Trophoblast cell (in vitro differentiated cells and primary cell): ENCODE measurements around the gene ZNF70.

ENCODE experiments used
- DNase-seq, 2 donors: peaks; one replicate each; pipeline ENCODE4 v3.0.0-alpha.2; 2016
- H2AFZ ChIP-seq: 2 replicates; pipeline ENCODE4 v1.6.1; 2013; ENCODE audit warnings: low read length, moderate library complexity, mild to moderate bottlenecking; ENCODE audit not compliant: insufficient read depth, poor library complexity
- H2AK5ac ChIP-seq: 2 replicates; pipeline ENCODE4 v1.6.1; 2013; ENCODE audit warnings: mild to moderate bottlenecking, low read length
- H2BK120ac ChIP-seq: 2 replicates; pipeline ENCODE4 v1.6.1; 2013; ENCODE audit warnings: low read length, mild to moderate bottlenecking, moderate library complexity; ENCODE audit not compliant: insufficient read depth, poor library complexity
- H2BK12ac ChIP-seq: 2 replicates; pipeline ENCODE4 v1.6.1; 2013; ENCODE audit warnings: mild to moderate bottlenecking, low read length, moderate library complexity
- H2BK5ac ChIP-seq: 2 replicates; pipeline ENCODE4 v1.6.1; 2013; ENCODE audit warnings: low read length, low read depth, moderate library complexity, mild to moderate bottlenecking; ENCODE audit not compliant: poor library complexity
- H3K14ac ChIP-seq: 2 replicates; pipeline ENCODE4 v1.6.1; 2013; ENCODE audit warnings: mild to moderate bottlenecking, low read length
- H3K18ac ChIP-seq: 2 replicates; pipeline ENCODE4 v1.6.1; 2013; ENCODE audit warnings: mild to moderate bottlenecking, low read length
- H3K23ac ChIP-seq: 2 replicates; pipeline ENCODE4 v1.6.1; 2013; ENCODE audit warnings: low read length
- H3K27ac ChIP-seq: 2 replicates; pipeline ENCODE4 v1.5.1; 2013; ENCODE audit warnings: low read depth, mild to moderate bottlenecking, inconsistent platforms, low read length, moderate library complexity
- H3K27me3 ChIP-seq: 2 replicates; pipeline ENCODE4 v1.6.1; 2013; ENCODE audit warnings: inconsistent platforms, mild to moderate bottlenecking, low read length, moderate library complexity; ENCODE audit not compliant: insufficient read depth
- H3K36me3 ChIP-seq, 2 experiments: 1 replicate in 1 of 2; 2 replicates in 1 of 2; pipeline ENCODE4 v1.6.1; 2013; ENCODE audit warnings: low read length in 2 of 2, mild to moderate bottlenecking in 2 of 2, moderate library complexity in 1 of 2; ENCODE audit not compliant: insufficient read depth in 2 of 2, control insufficient read depth in 1 of 2
- H3K4ac ChIP-seq: 2 replicates; pipeline ENCODE4 v1.6.1; 2013; ENCODE audit warnings: low read depth, mild to moderate bottlenecking, low read length, moderate library complexity
- H3K4me1 ChIP-seq, 2 experiments: 1 replicate in 1 of 2; 2 replicates in 1 of 2; pipeline ENCODE4 v1.6.1; 2013; ENCODE audit warnings: low read length in 2 of 2, mild to moderate bottlenecking in 2 of 2, moderate library complexity in 1 of 2; ENCODE audit not compliant: insufficient read depth in 2 of 2, control insufficient read depth in 1 of 2
- H3K4me2 ChIP-seq: 2 replicates; pipeline ENCODE4 v1.6.1; 2013; ENCODE audit warnings: inconsistent platforms, mild to moderate bottlenecking, low read length, moderate library complexity
- H3K4me3 ChIP-seq: 2 replicates; pipeline ENCODE4 v1.5.1; 2013; ENCODE audit warnings: mild to moderate bottlenecking, low read depth, low read length, inconsistent platforms
- H3K79me1 ChIP-seq: one replicate; pipeline ENCODE4 v1.6.1; 2013; ENCODE audit warnings: low read length
- H3K79me2 ChIP-seq: 2 replicates; pipeline ENCODE4 v1.6.1; 2013; ENCODE audit warnings: low read length, mild to moderate bottlenecking; ENCODE audit not compliant: control insufficient read depth, insufficient read depth, poor library complexity
- H3K9ac ChIP-seq: 2 replicates; pipeline ENCODE4 v1.6.1; 2013; ENCODE audit warnings: mild to moderate bottlenecking, low read length
- H3K9me3 ChIP-seq: 2 replicates; pipeline ENCODE4 v1.6.1; 2013; ENCODE audit warnings: low read depth, mild to moderate bottlenecking, control low read depth, inconsistent platforms, low read length; ENCODE audit not compliant: insufficient read depth
- H4K12ac ChIP-seq: 2 replicates; pipeline ENCODE4 v1.6.1; 2013; ENCODE audit warnings: low read depth, mild to moderate bottlenecking, low read length, moderate library complexity
- H4K8ac ChIP-seq: 2 replicates; pipeline ENCODE4 v1.6.1; 2013; ENCODE audit warnings: low read depth, mild to moderate bottlenecking, low read length, moderate library complexity
- H4K91ac ChIP-seq: one replicate; pipeline ENCODE4 v1.6.1; 2013; ENCODE audit warnings: low read depth, mild to moderate bottlenecking, low read length, moderate library complexity
- WGBS: extraction: QIAGEN DNeasy Blood & Tissue Kit; methylation state at CpG from one replicate; pipeline ENCODE4 v1.1.7; 2013; ENCODE audit warnings: missing lambda C conversion rate; ENCODE audit not compliant: insufficient read length, insufficient coverage; ENCODE audit errors: extremely low coverage; 5-methylcytosine and 5-hydroxymethylcytosine counted together

The ZNF70 gene

DNA sequence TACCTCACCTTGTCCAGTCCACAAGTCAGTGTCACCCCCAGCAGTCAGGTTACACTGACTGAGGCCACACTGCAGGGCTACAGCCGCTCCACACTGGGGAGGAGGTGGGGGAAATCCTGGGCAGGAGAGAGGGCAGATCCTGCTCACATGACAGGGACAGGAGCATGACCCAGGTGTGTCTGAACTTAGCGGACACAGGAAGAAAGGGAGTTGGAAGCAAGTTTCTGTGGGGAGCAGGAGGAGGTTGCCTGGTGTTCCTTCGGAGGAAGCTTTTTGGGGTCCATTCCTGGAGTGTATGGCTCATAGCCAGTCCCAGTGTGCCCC lies 27.6 kb upstream of the ZNF70 start:
- Histone ChIP-seq H2AK5ac (no peak overlapping the region), H4K12ac (no peak overlapping the region), H3K4me2 (no peak overlapping the region), H3K9ac (no peak overlapping the region), H3K27me3 (no peaks in the 10 kb centered on the region), H3K14ac (no peak overlapping the region), H2BK5ac (no peak overlapping the region), H3K23ac (no peak overlapping the region), H3K9me3 (no peaks in the 10 kb centered on the region), H3K79me2 (no peaks in the 10 kb centered on the region), H3K27ac (no peak overlapping the region), H3K4me3 (no peak overlapping the region), H3K4ac (no peak overlapping the region), H4K8ac (no peak overlapping the region), H3K4me1 (peaks cover 21 to 23% of the 10 kb centered on the region in 2 experiments), H2BK12ac (no peak overlapping the region), H3K79me1 (peaks cover 5% of the 10 kb centered on the region), H3K36me3 (no peaks in the 10 kb centered on the region), H2AFZ (no peak overlapping the region), H4K91ac (no peak overlapping the region), H2BK120ac (no peak overlapping the region), H3K18ac (no peak overlapping the region)
- WGBS: no CpG with 5 or more reads among the region's 3 CpGs
- no peak for DNase-seq

DNA sequence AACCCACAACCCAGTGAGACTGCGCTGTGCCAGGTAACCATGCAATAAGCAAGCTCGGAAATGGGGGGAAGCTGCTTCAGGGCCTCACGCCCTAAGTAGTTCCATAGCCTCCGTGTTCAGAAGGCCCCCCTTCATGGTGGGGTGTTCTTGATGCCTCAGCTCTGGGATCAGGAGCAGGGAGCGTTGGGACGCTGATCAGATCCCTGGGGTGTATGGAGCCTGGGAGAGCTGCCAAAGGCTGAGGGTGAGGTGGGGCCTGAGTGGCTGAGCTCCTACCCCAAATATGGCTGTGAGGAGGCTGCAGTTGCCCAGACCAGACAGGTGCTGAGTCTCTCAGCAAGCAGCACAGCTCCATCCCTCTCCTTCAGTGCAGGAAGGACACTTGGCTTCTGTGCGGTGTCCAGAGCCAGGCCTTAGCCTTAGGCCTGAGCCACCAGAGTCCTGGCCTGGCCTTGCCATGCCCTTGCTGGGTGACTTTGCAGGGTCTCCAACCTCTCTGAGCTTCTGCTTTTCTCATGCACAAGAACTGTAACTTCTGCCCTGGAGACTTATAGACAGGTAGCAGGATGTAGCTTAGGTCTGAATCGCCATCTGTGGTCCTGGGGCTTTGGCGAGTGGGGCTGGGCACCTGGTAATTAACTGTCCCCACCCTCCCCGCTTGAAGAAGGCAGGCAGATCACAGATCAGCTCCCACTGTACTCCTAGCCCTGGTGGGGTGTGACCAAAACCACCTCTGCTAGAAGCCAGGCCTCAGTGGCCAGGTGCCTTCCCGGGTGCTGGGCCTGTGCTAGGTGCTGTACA lies 27.1 kb upstream of the ZNF70 start:
- Histone ChIP-seq H3K4me1 (peaks cover 26 to 27% of the 10 kb centered on the region in 2 experiments), H4K8ac (no peak overlapping the region), H3K4me3 (no peak overlapping the region), H3K27me3 (peaks cover 3% of the 10 kb centered on the region), H3K23ac (no peak overlapping the region), H3K9me3 (no peaks in the 10 kb centered on the region), H3K18ac (no peak overlapping the region), H2BK12ac (no peak overlapping the region), H3K9ac (no peak overlapping the region), H3K27ac (no peak overlapping the region), H2BK5ac (no peak overlapping the region), H2AK5ac (no peak overlapping the region), H3K14ac (no peak overlapping the region), H3K79me1 (peaks cover 6% of the 10 kb centered on the region), H2AFZ (no peak overlapping the region), H3K4me2 (no peak overlapping the region), H2BK120ac (no peak overlapping the region), H4K91ac (no peak overlapping the region), H3K36me3 (no peaks in the 10 kb centered on the region), H3K79me2 (no peaks in the 10 kb centered on the region), H4K12ac (no peak overlapping the region), H3K4ac (no peak overlapping the region)
- no peak for DNase-seq
- WGBS: no CpG with 5 or more reads among the region's 11 CpGs

DNA sequence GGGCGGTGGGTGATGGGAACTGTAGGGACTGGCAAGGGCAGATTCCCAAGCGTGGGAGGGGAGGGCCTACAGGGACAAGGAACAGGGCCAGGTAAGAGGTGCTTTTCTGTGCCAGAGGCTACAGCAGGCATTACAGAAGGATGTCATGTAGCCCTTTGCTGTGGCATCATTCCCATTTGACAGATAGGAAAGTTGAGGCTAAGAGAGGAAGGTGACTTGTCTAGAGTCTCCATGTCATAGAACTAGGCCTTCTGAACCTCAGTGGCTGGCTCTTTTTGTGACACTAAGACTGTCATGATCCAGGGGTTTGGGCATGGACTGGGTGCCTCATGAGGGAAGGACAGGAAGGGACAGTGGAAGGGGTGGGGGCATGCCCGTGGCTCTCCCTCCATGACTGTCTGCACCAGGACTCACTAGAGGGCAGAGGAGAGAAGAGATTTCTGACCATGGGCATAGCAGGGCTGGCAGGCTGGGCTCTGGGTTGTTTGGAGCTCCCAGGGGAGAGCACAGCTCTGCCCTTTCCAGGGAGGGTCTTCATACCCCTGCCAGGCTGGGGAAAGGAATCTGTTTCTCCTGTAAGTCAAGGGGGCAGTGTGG lies 25.0 kb upstream of the ZNF70 start:
- Histone ChIP-seq H3K9me3 (no peaks in the 10 kb centered on the region), H2AK5ac (no peak overlapping the region), H3K27me3 (peaks cover 4% of the 10 kb centered on the region), H3K23ac (no peak overlapping the region), H2BK12ac (peak overlapping the region; percentile 7), H3K9ac (no peak overlapping the region), H3K14ac (no peak overlapping the region), H3K27ac (no peak overlapping the region), H4K91ac (no peak overlapping the region), H3K36me3 (no peaks in the 10 kb centered on the region), H2BK120ac (no peak overlapping the region), H3K79me1 (peaks cover 12% of the 10 kb centered on the region), H3K4me1 (peaks cover 27% of the 10 kb centered on the region in 2 experiments), H4K8ac (no peak overlapping the region), H3K4ac (no peak overlapping the region), H3K79me2 (peaks cover 2% of the 10 kb centered on the region), H2BK5ac (no peak overlapping the region), H3K4me2 (no peak overlapping the region), H3K18ac (no peak overlapping the region), H4K12ac (no peak overlapping the region), H2AFZ (no peak overlapping the region), H3K4me3 (no peak overlapping the region)
- WGBS: no CpG with 5 or more reads among the region's 3 CpGs
- no peak for DNase-seq

DNA sequence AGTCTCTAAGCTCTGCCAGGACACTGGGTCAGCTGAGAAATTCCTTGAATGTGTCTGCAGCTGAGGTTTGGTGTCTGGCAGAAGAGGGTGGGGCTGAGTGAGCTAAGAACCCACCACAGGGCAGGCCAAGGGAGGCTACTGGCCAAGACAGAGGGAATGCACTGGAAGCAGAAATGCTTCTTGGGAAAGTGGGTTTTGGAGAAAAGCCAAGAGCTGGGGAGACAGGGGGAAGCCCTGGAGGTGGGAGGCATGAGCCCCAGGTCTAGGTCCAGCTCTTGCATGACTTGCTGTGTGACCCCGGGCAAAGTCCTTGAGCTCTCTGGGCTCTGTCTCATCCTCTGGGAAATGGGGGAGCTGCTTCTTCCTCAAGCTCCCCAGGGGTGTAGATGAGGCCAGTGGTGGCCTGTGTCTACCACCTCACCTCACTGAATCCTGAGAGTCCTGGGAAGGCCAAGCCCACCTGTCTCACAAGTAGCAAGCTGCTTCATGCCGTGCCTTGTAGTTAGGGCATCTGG lies 24.1 kb upstream of the ZNF70 start:
- Histone ChIP-seq H3K23ac (no peak overlapping the region), H3K4me1 (peaks cover 27% of the 10 kb centered on the region in 2 experiments), H3K27me3 (peaks cover 4% of the 10 kb centered on the region), H3K9ac (no peak overlapping the region), H3K4ac (no peak overlapping the region), H3K79me2 (peaks cover 2% of the 10 kb centered on the region), H3K18ac (peak overlapping the region; percentile 12), H4K8ac (no peak overlapping the region), H4K91ac (peak overlapping the region; percentile 2), H3K9me3 (no peaks in the 10 kb centered on the region), H2AK5ac (no peak overlapping the region), H4K12ac (no peak overlapping the region), H3K14ac (peak overlapping the region; percentile 8), H3K79me1 (peaks cover 12% of the 10 kb centered on the region), H3K36me3 (no peaks in the 10 kb centered on the region), H3K4me2 (peak overlapping the region; percentile 0), H2BK12ac (no peak overlapping the region), H3K27ac (no peak overlapping the region), H2BK120ac (no peak overlapping the region), H2AFZ (no peak overlapping the region), H2BK5ac (no peak overlapping the region), H3K4me3 (no peak overlapping the region)
- DNase-seq: no peak
- WGBS: no CpG with 5 or more reads among the region's 2 CpGs
